Esophagus muscularis mucosa (tissue), 4 donors: ENCODE measurements around the gene LRP3. TPM values are rescaled to one million over a fixed set of nuclear protein-coding genes. Genes with fewer than 3 reads are reported as not detected.
"Not testable (repeated sequence)": the region's sequence is repeated elsewhere in the genome, so short reads cannot be mapped to it uniquely, and the experiment has no call there.

Experiments
- DNase-seq: peaks from one replicate; pipeline ENCODE4 v3.0.0-alpha.2; 2017; ENCODE audit errors: extremely low spot score
- H3K27ac ChIP-seq, 4 donors: fragments of 200-600 bp; sonication (generic); replicated peaks in 1 of 4; 1 replicate in 3 of 4; 2 replicates in 1 of 4; pipeline ENCODE4 v1.5.1; 2016 to 2019; ENCODE audit warnings: mild to moderate bottlenecking in 1 of 4
- H3K27me3 ChIP-seq, 4 donors: fragments of 200-600 bp; sonication (generic); one replicate each; pipeline versions ENCODE4 v1.5.1 to v1.6.0; 2016 to 2019
- H3K36me3 ChIP-seq, 4 donors: fragments of 200-600 bp; sonication (generic); one replicate each; pipeline ENCODE4 v1.5.1; 2016 to 2019
- H3K4me1 ChIP-seq, 4 donors: fragments of 200-600 bp; sonication (generic); one replicate each; pipeline ENCODE4 v1.5.1; 2016 to 2019
- H3K4me3 ChIP-seq, 4 donors: fragments of 200-600 bp; sonication (generic); 1 replicate in 2 of 4; 2 replicates in 2 of 4; pipeline ENCODE4 v1.5.1; 2016 to 2019; ENCODE audit warnings: mild to moderate bottlenecking in 4 of 4, moderate library complexity in 1 of 4
- H3K9me3 ChIP-seq, 4 donors: fragments of 200-600 bp; sonication (generic); 1 replicate in 3 of 4; 2 replicates in 1 of 4; pipeline ENCODE4 v1.5.1; 2016 to 2019
- EP300 ChIP-seq: sonication (generic); formaldehyde crosslinking; IDR thresholded peaks from one replicate; pipeline ENCODE4 v1.6.1; 2017; ENCODE audit warnings: antibody characterized with exemption
- POLR2A ChIP-seq: fragments of 450-650 bp; IDR thresholded peaks from one replicate; pipeline ENCODE4 v1.6.1; 2017; ENCODE audit warnings: antibody characterized with exemption, moderate library complexity, mild to moderate bottlenecking, low read depth
- POLR2AphosphoS5 ChIP-seq, 2 donors: sonication (generic); formaldehyde crosslinking; IDR thresholded peaks; one replicate each; pipeline ENCODE4 v1.6.1; 2017; ENCODE audit warnings: antibody characterized with exemption in 2 of 2
- WGBS: methylation state at CpG from one replicate; pipeline ENCODE4 v1.1.5; 2018; 5-methylcytosine and 5-hydroxymethylcytosine counted together
- intact Hi-C: fragments of 100-400 bp; cut with DNase I; formaldehyde crosslinking; loops from one replicate; pipeline ENCODE4 v1.15.1; 2023
- total RNA-seq, 4 donors: library from RNA; depleted of rRNA; stranded (reverse); fragments of >200 nt; gene quantifications; one replicate each; pipeline versions ENCODE4 v1.1.0 to v1.2.1, GENCODE V29; 2016
- TF ChIP-seq, protein P1 (sequence below), 3 experiments: fragments of 200-600 bp in 2 of 3; fragments of 450-650 bp in 1 of 3; sonication (generic) in 2 of 3; IDR thresholded peaks; one replicate each; pipeline ENCODE4 v1.5.1; 2017 to 2019; ENCODE audit warnings: antibody characterized with exemption in 3 of 3, mild to moderate bottlenecking in 2 of 3, moderate library complexity in 1 of 3

LRP3 gene
- total RNA-seq, 4 donors from 2014 or later = 34.5 to 76.7 (median 62.6) TPM

GRCh38 chr19:33152176-33152575 is 42.0 kb upstream of the LRP3 start:
- no peak for DNase-seq
- no peaks in the 10 kb centered on the region for H3K36me3 ChIP-seq
- H3K4me3 ChIP-seq = no peak overlapping the region
- H3K4me1 ChIP-seq = no peaks in the 10 kb centered on the region
- no peak for TF ChIP-seq EP300
- TF ChIP-seq POLR2A = no peak
- no peak for TF ChIP-seq POLR2AphosphoS5 (IDR thresholded peaks at IDR 0.05)
- TF ChIP-seq, protein P1, sequence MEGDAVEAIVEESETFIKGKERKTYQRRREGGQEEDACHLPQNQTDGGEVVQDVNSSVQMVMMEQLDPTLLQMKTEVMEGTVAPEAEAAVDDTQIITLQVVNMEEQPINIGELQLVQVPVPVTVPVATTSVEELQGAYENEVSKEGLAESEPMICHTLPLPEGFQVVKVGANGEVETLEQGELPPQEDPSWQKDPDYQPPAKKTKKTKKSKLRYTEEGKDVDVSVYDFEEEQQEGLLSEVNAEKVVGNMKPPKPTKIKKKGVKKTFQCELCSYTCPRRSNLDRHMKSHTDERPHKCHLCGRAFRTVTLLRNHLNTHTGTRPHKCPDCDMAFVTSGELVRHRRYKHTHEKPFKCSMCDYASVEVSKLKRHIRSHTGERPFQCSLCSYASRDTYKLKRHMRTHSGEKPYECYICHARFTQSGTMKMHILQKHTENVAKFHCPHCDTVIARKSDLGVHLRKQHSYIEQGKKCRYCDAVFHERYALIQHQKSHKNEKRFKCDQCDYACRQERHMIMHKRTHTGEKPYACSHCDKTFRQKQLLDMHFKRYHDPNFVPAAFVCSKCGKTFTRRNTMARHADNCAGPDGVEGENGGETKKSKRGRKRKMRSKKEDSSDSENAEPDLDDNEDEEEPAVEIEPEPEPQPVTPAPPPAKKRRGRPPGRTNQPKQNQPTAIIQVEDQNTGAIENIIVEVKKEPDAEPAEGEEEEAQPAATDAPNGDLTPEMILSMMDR (IDR thresholded peaks at IDR 0.05) = no peak
- H3K27ac ChIP-seq = no peak overlapping the region
- WGBS = 81% methylated on average over 2 of the region's 2 CpGs
- H3K9me3 ChIP-seq = no peaks in the 10 kb centered on the region
- intact Hi-C loops = no loop called here
- no peaks in the 10 kb centered on the region for H3K27me3 ChIP-seq

- H3K27me3 ChIP-seq, H3K4me3 ChIP-seq, H3K27ac ChIP-seq, H3K9me3 ChIP-seq, H3K4me1 ChIP-seq, H3K36me3 ChIP-seq, DNase-seq, intact Hi-C loops: not testable (repeated sequence)
- WGBS = 77% methylated on average over 4 of the region's 4 CpGs
Observed at GRCh38 chr19:33152625-33153024, 41.5 kb upstream of the LRP3 start.

DNA sequence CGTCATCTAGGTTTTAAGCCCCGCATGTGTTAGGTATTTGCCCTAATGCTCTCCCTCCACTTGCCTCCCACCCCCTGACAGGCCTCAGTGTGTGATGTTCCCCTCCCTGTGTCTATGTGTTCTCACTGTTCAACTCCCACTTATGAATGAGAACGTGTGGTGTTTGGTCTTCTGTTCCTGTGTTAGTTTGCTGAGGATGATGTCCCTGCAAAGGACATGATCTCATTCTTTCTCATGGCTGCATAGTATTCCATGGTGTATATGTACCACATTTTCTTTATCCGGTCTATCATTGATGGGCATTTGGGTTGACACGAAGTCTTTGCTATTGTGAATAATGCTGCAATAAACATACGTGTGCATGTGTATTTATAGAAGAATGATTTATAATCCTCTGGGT is 39.8 kb upstream of the LRP3 start:
- 82% methylated on average over 6 of the region's 6 CpGs for WGBS
- DNase-seq, intact Hi-C loops, H3K9me3 ChIP-seq, H3K36me3 ChIP-seq, H3K4me1 ChIP-seq, H3K27me3 ChIP-seq, H3K27ac ChIP-seq, H3K4me3 ChIP-seq: not testable (repeated sequence)

DNA sequence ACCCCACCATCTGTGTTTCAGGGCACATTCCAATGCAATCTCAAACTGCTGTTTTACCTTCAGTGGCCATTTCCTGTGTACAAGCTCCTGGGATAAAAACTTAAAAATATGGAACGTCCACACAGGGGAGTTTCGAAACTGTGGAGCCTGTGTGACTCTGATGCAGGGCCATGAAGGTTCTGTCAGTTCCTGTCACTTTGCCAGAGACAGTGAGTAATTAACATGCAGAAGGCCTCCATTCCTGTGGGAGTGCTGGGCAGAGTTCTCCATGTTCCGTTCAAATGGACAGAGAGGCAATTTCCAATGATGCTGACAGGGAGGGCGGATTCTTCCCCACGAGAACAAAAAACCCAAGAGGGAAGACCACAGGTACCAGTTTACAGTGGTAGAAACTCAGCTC is 37.8 kb upstream of the LRP3 start:
- Histone ChIP-seq H3K27ac (no peak overlapping the region), H3K4me3 (no peak overlapping the region), H3K36me3 (no peaks in the 10 kb centered on the region), H3K4me1 (no peaks in the 10 kb centered on the region), H3K9me3 (no peaks in the 10 kb centered on the region), H3K27me3 (no peaks in the 10 kb centered on the region)
- DNase-seq = no peak
- intact Hi-C loops = no loop called here
- 84% methylated on average over 5 of the region's 5 CpGs for WGBS
- TF ChIP-seq EP300 (no peak), POLR2AphosphoS5 (IDR thresholded peaks at IDR 0.05) (no peak), POLR2A (no peak)
- TF ChIP-seq, protein P1 (IDR thresholded peaks at IDR 0.05) = no peak

DNA sequence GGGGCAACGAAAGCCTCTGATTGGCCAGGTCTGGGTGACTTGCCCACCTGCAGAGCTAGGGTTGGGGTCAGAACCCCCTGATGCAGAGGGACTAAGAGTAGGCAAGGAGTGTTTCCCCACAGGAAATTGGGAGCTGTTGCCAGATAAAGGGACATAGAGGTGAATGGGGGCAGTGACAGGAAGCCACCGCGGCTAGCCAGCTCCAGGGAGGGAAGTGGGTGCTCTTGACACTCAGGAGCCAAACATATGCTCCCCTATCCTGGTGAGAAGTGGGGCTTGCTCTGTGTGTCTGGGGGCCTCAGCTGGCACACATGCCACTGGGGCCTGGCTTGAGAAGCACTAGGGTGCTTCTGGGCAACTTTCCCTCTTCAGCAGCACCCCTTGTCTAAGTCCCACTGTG is 36.2 kb upstream of the LRP3 start:
- Histone ChIP-seq H3K9me3 (no peaks in the 10 kb centered on the region), H3K36me3 (no peaks in the 10 kb centered on the region), H3K4me1 (no peaks in the 10 kb centered on the region), H3K27me3 (no peaks in the 10 kb centered on the region), H3K4me3 (no peak overlapping the region), H3K27ac (no peak overlapping the region)
- TF ChIP-seq EP300 = no peak
- TF ChIP-seq, protein P1 (IDR thresholded peaks at IDR 0.05) = no peak
- no peak for TF ChIP-seq POLR2A
- TF ChIP-seq POLR2AphosphoS5 (IDR thresholded peaks at IDR 0.05) = no peak
- intact Hi-C loops = no loop called here
- WGBS = 89% methylated on average over 3 of the region's 3 CpGs
- no peak for DNase-seq

GRCh38 chr19:33158365-33158764 is 35.8 kb upstream of the LRP3 start:
- no peaks in the 10 kb centered on the region for H3K36me3 ChIP-seq
- intact Hi-C loops = no loop called here
- no peak for DNase-seq
- H3K4me3 ChIP-seq = no peak overlapping the region
- H3K27me3 ChIP-seq = no peaks in the 10 kb centered on the region
- WGBS = 88% methylated on average over 6 of the region's 6 CpGs
- no peaks in the 10 kb centered on the region for H3K4me1 ChIP-seq
- no peak overlapping the region for H3K27ac ChIP-seq
- TF ChIP-seq EP300 = no peak
- TF ChIP-seq, protein P1 (IDR thresholded peaks at IDR 0.05) = no peak
- TF ChIP-seq POLR2A = no peak
- no peak for TF ChIP-seq POLR2AphosphoS5 (IDR thresholded peaks at IDR 0.05)
- no peaks in the 10 kb centered on the region for H3K9me3 ChIP-seq
